GM12878 (cell line): ENCODE results near the gene GTPBP3. TPM values are rescaled to one million over a fixed set of nuclear protein-coding genes. Genes with fewer than 3 reads are reported as not detected.

Experiments used
- ATAC-seq: fragments of 200-7000 bp; cut with Tn5 transposase; 3 replicates; pipeline ENCODE4 v1.9.1; 2020; ENCODE audit warnings: mild to moderate bottlenecking, moderate library complexity
- BruUV-seq: library from RNA; stranded (reverse); fragments of 400-500 nt; replicated peaks from 2 replicates; lab custom pipeline; 2021; lab: Mats Ljungman, UMichigan
- CTCF ChIA-PET: fragments of 300-600 bp; sonication (Branson Sonifier 250); formaldehyde crosslinking; extraction: SDS; loops from one replicate; lab custom pipeline; 2021; ENCODE audit warnings: inconsistent platforms; lab: Yijun Ruan, JAX
- POLR2A ChIA-PET: fragments of 350-600 bp; formaldehyde crosslinking; extraction: SDS; loops from one replicate; lab custom pipeline; 2021; ENCODE audit warnings: inconsistent platforms; lab: Charles Lee
- RAD21 ChIA-PET: fragments of 300-600 bp; sonication (Branson Sonifier 250); formaldehyde crosslinking; loops from one replicate; lab custom pipeline; 2023; ENCODE audit warnings: antibody characterized with exemption; ENCODE audit not compliant: unreplicated experiment; lab: Charles Lee
- SMC1A ChIA-PET: fragments of 300-600 bp; sonication (Branson Sonifier 250); formaldehyde crosslinking; loops from one replicate; lab custom pipeline; 2023; ENCODE audit not compliant: unreplicated experiment, uncharacterized antibody; lab: Charles Lee
- DNase-seq: peaks from one replicate; pipeline ENCODE4 v3.0.0-alpha.2; 2011; ENCODE audit warnings: low read depth, low spot score
- FAIRE-seq: peaks from 3 replicates; lab custom pipeline; 2011; peaks lifted over from hg19 to GRCh38; lab: Jason Lieb, UNC
- H2AFZ ChIP-seq: 2 replicates; pipeline ENCODE4 v1.6.0; 2011; ENCODE audit warnings: low read depth, low read length, control low read depth; ENCODE audit not compliant: control insufficient read depth
- H3K27ac ChIP-seq: 2 replicates; pipeline ENCODE4 v1.5.1; 2011; ENCODE audit warnings: control low read depth; ENCODE audit not compliant: control insufficient read depth, insufficient read depth
- H3K27me3 ChIP-seq, 2 experiments: replicated peaks in 1 of 2; 2 replicates each; pipeline versions ENCODE4 v1.6.0 to v1.6.1; 2011; ENCODE audit warnings: low read length in 1 of 2; ENCODE audit not compliant: control insufficient read depth in 2 of 2, insufficient read depth in 2 of 2
- H3K36me3 ChIP-seq, 2 experiments: 2 replicates each; pipeline ENCODE4 v1.5.1; 2011; ENCODE audit warnings: low read length in 1 of 2; ENCODE audit not compliant: control insufficient read depth in 2 of 2, insufficient read depth in 2 of 2
- H3K4me1 ChIP-seq: 2 replicates; pipeline ENCODE4 v1.6.1; 2011; ENCODE audit warnings: mild to moderate bottlenecking, low read length, moderate library complexity, mixed read lengths; ENCODE audit not compliant: control insufficient read depth, insufficient read depth
- H3K4me2 ChIP-seq: 2 replicates; pipeline ENCODE4 v1.6.0; 2011; ENCODE audit warnings: control low read depth; ENCODE audit not compliant: control insufficient read depth, insufficient read depth
- H3K4me3 ChIP-seq: fragments of 200-600 bp; sonication (generic); 2 replicates; pipeline ENCODE4 v1.5.1; 2016
- H3K79me2 ChIP-seq: 2 replicates; pipeline ENCODE4 v1.6.0; 2011; ENCODE audit warnings: low read length; ENCODE audit not compliant: control insufficient read depth, insufficient read depth
- H3K9ac ChIP-seq: 2 replicates; pipeline ENCODE4 v1.8.0; 2011; ENCODE audit warnings: low read length, control low read depth, mixed read lengths; ENCODE audit not compliant: control insufficient read depth, insufficient read depth
- H3K9me3 ChIP-seq: replicated peaks from 3 replicates; pipeline ENCODE4 v1.5.1; 2011; ENCODE audit warnings: mild to moderate bottlenecking, low read length; ENCODE audit not compliant: control insufficient read depth, insufficient read depth
- H4K20me1 ChIP-seq: 2 replicates; pipeline ENCODE4 v1.6.0; 2011; ENCODE audit not compliant: control insufficient read depth, insufficient read depth
- ATF3 ChIP-seq: IDR thresholded peaks from 2 replicates; pipeline ENCODE4 v1.6.1; 2011; ENCODE audit warnings: low read depth, mild to moderate bottlenecking, low read length, moderate library complexity, borderline replicate concordance; ENCODE audit errors: extremely low read depth
- CREM ChIP-seq: IDR thresholded peaks from 2 replicates; pipeline ENCODE4 v1.6.1; 2014; ENCODE audit warnings: antibody characterized with exemption, low read depth
- EGR1 ChIP-seq, 2 experiments: IDR thresholded peaks; 1 replicate in 1 of 2; 2 replicates in 1 of 2; pipeline ENCODE4 v1.6.1; 2011 to 2012; ENCODE audit warnings: low read depth in 2 of 2, low read length in 2 of 2, borderline replicate concordance in 1 of 2, mild to moderate bottlenecking in 1 of 2, moderate library complexity in 1 of 2
- HCFC1 ChIP-seq: fragments of 150-350 bp; IDR thresholded peaks from 2 replicates; pipeline ENCODE4 v1.6.1; 2014; ENCODE audit warnings: low read length
- IRF3 ChIP-seq: fragments of 450-650 bp; IDR thresholded peaks from 2 replicates; pipeline ENCODE4 v1.6.1; 2014; ENCODE audit warnings: mild to moderate bottlenecking
- JUNB ChIP-seq: IDR thresholded peaks from 2 replicates; pipeline ENCODE4 v1.6.1; 2016; ENCODE audit warnings: antibody characterized with exemption, mild to moderate bottlenecking
- SMC3 ChIP-seq: IDR thresholded peaks from 2 replicates; pipeline ENCODE4 v1.6.1; 2011; ENCODE audit warnings: low read length, improper control_type of control experiment, borderline replicate concordance
- TAF1 ChIP-seq: IDR thresholded peaks from 2 replicates; pipeline ENCODE4 v1.6.1; 2011; ENCODE audit warnings: mild to moderate bottlenecking, low read depth, low read length, borderline replicate concordance
- TBL1XR1 ChIP-seq: IDR thresholded peaks from 2 replicates; pipeline ENCODE4 v1.6.1; 2012; ENCODE audit warnings: low read depth, low read length, improper control_type of control experiment
- ZBED1 ChIP-seq: IDR thresholded peaks from 2 replicates; pipeline ENCODE4 v1.6.1; 2016; ENCODE audit warnings: borderline replicate concordance
- ZBTB40 ChIP-seq: fragments of 450-650 bp; IDR thresholded peaks from 2 replicates; pipeline ENCODE4 v1.6.1; 2016; ENCODE audit warnings: mild to moderate bottlenecking, moderate library complexity, borderline replicate concordance
- WGBS: methylation state at CpG from one replicate; pipeline ENCODE4 v1.1.6; 2016; ENCODE audit warnings: low lambda C conversion rate; ENCODE audit not compliant: insufficient replicate concordance, insufficient coverage; ENCODE audit errors: missing lambda C conversion rate; 5-methylcytosine and 5-hydroxymethylcytosine counted together
- in situ Hi-C: fragments of 300-500 bp; cut with MboI; formaldehyde crosslinking; loops from 9 replicates; pipeline ENCODE4 v1.14.3; 2018; ENCODE audit warnings: mixed read lengths
- intact Hi-C: fragments of 100-400 bp; cut with micrococcal nuclease; formaldehyde crosslinking; loops from one replicate; pipeline ENCODE4 v1.14.2; 2022; ENCODE audit not compliant: unreplicated experiment
- polyA plus RNA-seq, 11 experiments: library from polyadenylated mRNA; depleted of rRNA in 4 of 11; unstranded in 6 of 11; stranded (reverse) in 5 of 11; fragments of >200 nt; fragmentation: Nextera tagmentation in 4 of 11; fragmentation: Illumina TruSeq in 1 of 11; extraction: Ambion mirVana in 4 of 11; extraction: Trizol in 1 of 11; gene quantifications; 1 replicate in 1 of 11; 2 replicates in 10 of 11; pipeline versions ENCODE4 v1.2.1 to v1.2.3, GENCODE V29; 2011 to 2016; ENCODE audit warnings: inconsistent platforms in 2 of 11, missing spikeins in 2 of 11, low read depth in 1 of 11
- total RNA-seq, 4 experiments: library from RNA; depleted of rRNA in 3 of 4; stranded (reverse); fragments of >200 nt in 3 of 4; fragmentation: Illumina TruSeq in 1 of 4; extraction: Trizol in 1 of 4; gene quantifications; 2 replicates each; pipeline versions ENCODE4 v1.2.1 to v1.2.3, GENCODE V29; 2013 to 2021
- TF ChIP-seq, protein P1 (sequence below): fragments of 450-650 bp; IDR thresholded peaks from 2 replicates; pipeline ENCODE4 v1.6.1; 2017; ENCODE audit warnings: mild to moderate bottlenecking, moderate library complexity

Gene GTPBP3
- total and polyA plus RNA-seq, 10 of the 15 experiments (the other 5 are each of a cell fraction or from before 2014, with no cell fraction given) = 2.9 to 46.8 (median 15.4) TPM

GRCh38 chr19:17303167-17303939, 34.0 kb upstream of the GTPBP3 start, which contains the start of gene ABHD8:
Gene ABHD8, minus strand, starts transcription at chr19:17303425. Its CDS starts 1,809 bp downstream, at chr19:17301616.
- no peaks in the 10 kb centered on the region for H4K20me1 ChIP-seq
- BruUV-seq = no TSS peak
- ATAC-seq = peak; percentile 89
- ChIA-PET CTCF (interaction anchor here (0.7 to 5.0 kb wide), 9 partner anchors 10 to 236 kb away, joined by 3 to 43 read pairs (median 4); partner anchors contain the start of genes ANO8, BABAM1 and CCDC194), SMC1A (interaction anchor here (0.7 to 1.7 kb wide), 6 partner anchors 11 to 229 kb away, joined by 3 to 4 read pairs (median 3); partner anchors contain the start of genes BABAM1 and USE1), POLR2A (interaction anchor here (0.8 to 2.9 kb wide), 6 partner anchors 11 to 103 kb away, joined by 3 to 12 read pairs (median 4); partner anchors contain the start of genes ANO8, BABAM1, BST2 and OCEL1), RAD21 (interaction anchor here (0.7 to 1.5 kb wide), 6 partner anchors 9 to 86 kb away, joined by 3 to 7 read pairs (median 4); partner anchors contain the start of gene BABAM1)
- H3K4me1 ChIP-seq = peaks cover 16% of the 10 kb centered on the region
- no peaks in the 10 kb centered on the region for H3K27me3 ChIP-seq
- in situ Hi-C loops = no loop called here
- peak within 1 kb of the TSS; percentile 69 for H3K27ac ChIP-seq
- H3K4me2 ChIP-seq = peak within 1 kb of the TSS; percentile 97
- peak within 1 kb of the TSS; percentile 70 for H2AFZ ChIP-seq
- peaks cover 11% of the 10 kb centered on the region for H3K79me2 ChIP-seq
- peak within 1 kb of the TSS; percentile 73 for H3K9ac ChIP-seq
- 1% methylated on average over 52 of the region's 52 CpGs for WGBS
- peak; percentile 72 for DNase-seq
- peak within 1 kb of the TSS; percentile 96 for H3K4me3 ChIP-seq
- intact Hi-C loops = loop anchor here (10.0 kb wide), 1 partner anchor 409 kb away; no protein-coding TSS in a partner anchor
- H3K9me3 ChIP-seq = no peaks in the 10 kb centered on the region; the same call in 2 of the 3 replicates
- H3K36me3 ChIP-seq = no peaks in the 10 kb centered on the region
- peak; percentile 73 for FAIRE-seq
- TF ChIP-seq HCFC1 = 0 out of 2 replicates have a peak, but pooled peaks have one; percentile 21
- no peak for TF ChIP-seq JUNB
- TF ChIP-seq CREM = peak; percentile 67
- no peak for TF ChIP-seq ZBED1
- TF ChIP-seq IRF3 = peak; percentile 84
- TF ChIP-seq EGR1 (IDR thresholded peaks at IDR 0.05; ENCODE audit: borderline replicate concordance in 1 of 2, low read depth in 2 of 2, low read length in 2 of 2) = peak in 1 of 2 experiments; percentile 66; a peak in 2 of 3 replicates
- TF ChIP-seq, protein P1, sequence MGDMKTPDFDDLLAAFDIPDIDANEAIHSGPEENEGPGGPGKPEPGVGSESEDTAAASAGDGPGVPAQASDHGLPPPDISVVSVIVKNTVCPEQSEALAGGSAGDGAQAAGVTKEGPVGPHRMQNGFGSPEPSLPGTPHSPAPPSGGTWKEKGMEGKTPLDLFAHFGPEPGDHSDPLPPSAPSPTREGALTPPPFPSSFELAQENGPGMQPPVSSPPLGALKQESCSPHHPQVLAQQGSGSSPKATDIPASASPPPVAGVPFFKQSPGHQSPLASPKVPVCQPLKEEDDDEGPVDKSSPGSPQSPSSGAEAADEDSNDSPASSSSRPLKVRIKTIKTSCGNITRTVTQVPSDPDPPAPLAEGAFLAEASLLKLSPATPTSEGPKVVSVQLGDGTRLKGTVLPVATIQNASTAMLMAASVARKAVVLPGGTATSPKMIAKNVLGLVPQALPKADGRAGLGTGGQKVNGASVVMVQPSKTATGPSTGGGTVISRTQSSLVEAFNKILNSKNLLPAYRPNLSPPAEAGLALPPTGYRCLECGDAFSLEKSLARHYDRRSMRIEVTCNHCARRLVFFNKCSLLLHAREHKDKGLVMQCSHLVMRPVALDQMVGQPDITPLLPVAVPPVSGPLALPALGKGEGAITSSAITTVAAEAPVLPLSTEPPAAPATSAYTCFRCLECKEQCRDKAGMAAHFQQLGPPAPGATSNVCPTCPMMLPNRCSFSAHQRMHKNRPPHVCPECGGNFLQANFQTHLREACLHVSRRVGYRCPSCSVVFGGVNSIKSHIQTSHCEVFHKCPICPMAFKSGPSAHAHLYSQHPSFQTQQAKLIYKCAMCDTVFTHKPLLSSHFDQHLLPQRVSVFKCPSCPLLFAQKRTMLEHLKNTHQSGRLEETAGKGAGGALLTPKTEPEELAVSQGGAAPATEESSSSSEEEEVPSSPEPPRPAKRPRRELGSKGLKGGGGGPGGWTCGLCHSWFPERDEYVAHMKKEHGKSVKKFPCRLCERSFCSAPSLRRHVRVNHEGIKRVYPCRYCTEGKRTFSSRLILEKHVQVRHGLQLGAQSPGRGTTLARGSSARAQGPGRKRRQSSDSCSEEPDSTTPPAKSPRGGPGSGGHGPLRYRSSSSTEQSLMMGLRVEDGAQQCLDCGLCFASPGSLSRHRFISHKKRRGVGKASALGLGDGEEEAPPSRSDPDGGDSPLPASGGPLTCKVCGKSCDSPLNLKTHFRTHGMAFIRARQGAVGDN = no peak
- TF ChIP-seq TAF1 = no peak
- no peak for TF ChIP-seq ATF3
- no peak for TF ChIP-seq TBL1XR1
- TF ChIP-seq ZBTB40 = no peak
- no peak for TF ChIP-seq SMC3
